HPDE6-E6E7 (cell line): ENCODE data around the gene NINL.
"Not testable (repeated sequence)": the region's sequence is repeated elsewhere in the genome, so short reads cannot be mapped to it uniquely, and the experiment has no call there.

Source experiments
- DNase-seq: peaks from one replicate; pipeline ENCODE4 v3.0.0; 2011; ENCODE audit warnings: missing footprints; ENCODE audit errors: extremely low spot score

The NINL gene

DNA sequence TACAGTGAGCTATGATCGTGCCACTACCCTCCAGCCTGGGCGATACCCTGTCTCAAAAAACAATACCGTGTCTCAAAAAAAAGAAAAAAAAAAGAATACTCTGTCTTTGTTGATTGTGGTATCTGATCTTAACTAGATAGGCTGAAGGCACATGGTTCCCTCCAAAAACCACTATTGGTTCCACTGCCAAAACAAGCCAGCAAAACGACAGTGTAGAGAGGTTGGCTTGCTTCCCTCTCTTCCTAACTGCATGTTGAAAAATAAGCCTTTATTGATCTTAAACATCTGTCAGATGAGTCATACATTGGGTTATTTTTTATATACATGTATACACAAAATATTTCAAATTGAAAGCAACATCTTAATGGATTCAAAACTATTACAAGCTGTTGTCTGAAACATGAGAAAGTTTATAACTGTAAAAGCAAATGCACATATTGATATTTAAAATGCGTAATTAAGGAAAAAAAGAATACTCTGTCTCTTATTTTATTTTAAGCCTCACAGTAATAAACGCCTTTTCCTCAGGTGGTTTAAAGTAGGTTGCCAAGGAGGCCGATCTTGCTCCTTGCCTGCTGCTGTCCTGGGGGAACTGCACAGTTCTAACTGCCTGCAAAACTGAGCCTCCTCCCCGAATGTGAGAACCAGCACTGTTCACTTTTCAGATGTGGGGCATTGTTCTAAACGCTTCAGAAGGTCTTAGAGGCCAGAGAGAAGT is 7.0 kb upstream of the NINL start:
- no peak for DNase-seq

- DNase-seq = not testable (repeated sequence)
Measured at GRCh38 chr20:25590778-25591177, 5.4 kb upstream of the NINL start.

- DNase-seq = no peak
Measured at GRCh38 chr20:25588491-25588890, 3.2 kb upstream of the NINL start.

DNA sequence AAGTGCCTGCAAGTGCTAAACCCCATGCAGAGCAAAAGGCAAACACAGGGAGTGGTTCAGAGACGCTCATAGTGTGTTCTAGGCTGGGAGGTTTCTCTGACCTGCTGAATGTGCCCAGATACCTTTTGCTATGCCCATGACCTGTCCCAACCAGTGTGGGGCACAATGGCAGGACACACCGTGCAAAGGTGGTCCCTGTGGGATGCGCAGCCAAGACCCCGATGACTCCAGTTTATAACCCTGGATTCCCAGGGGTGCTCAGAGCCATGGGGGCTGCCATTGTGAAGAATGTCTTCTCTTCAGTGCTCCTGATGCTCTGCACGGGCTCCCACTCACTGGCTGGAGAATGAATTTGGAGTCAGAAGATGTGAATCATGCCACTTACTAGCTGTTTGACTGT is 2.2 kb upstream of the NINL start:
- no peak for DNase-seq

DNA sequence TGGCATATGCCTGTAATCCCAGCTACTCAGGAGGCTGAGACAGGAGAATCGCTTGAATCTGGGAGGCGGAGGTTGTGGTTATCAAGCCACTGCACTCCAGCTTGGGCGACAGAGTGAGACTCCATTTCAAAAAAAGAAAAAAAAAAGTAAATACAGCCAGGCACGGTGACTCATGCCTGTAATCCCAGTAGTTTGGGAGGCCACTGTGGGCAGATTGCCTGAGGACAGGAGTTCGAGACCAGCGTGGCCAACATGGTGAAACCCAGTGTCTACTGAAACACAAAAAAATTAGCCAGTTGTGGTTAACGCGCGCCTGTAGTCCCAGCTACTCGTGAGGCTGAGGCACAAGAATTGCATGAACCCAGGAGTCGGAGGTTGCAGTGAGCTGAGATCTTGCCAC is 1.5 kb upstream of the NINL start:
- no peak for DNase-seq

GRCh38 chr20:25583607-25584006 is 1.7 kb downstream of the NINL start:
- DNase-seq = not testable (repeated sequence)

DNA sequence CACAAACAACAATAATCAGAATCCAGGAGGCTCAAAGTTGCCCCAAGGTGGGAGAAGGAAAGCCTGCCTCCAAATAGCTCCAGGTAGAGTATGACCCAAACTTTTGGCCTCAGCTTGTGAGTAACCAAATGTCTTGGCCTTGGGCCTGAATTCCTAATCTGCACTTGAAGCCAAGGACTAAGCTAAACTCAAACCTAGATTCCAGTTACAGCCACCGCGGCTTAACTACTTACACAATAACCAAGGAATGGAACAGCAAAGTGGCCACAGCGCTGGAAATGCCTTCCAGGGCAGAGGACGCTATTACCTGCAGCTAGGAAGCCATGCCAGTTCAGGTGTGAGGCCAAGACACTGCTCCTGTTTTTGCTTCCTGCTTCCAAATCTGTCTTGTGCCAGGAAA is 4.6 kb downstream of the NINL start:
- no peak for DNase-seq

- no peak for DNase-seq
Measured at GRCh38 chr20:25579081-25579770, 6.1 kb downstream of the NINL start.

DNA sequence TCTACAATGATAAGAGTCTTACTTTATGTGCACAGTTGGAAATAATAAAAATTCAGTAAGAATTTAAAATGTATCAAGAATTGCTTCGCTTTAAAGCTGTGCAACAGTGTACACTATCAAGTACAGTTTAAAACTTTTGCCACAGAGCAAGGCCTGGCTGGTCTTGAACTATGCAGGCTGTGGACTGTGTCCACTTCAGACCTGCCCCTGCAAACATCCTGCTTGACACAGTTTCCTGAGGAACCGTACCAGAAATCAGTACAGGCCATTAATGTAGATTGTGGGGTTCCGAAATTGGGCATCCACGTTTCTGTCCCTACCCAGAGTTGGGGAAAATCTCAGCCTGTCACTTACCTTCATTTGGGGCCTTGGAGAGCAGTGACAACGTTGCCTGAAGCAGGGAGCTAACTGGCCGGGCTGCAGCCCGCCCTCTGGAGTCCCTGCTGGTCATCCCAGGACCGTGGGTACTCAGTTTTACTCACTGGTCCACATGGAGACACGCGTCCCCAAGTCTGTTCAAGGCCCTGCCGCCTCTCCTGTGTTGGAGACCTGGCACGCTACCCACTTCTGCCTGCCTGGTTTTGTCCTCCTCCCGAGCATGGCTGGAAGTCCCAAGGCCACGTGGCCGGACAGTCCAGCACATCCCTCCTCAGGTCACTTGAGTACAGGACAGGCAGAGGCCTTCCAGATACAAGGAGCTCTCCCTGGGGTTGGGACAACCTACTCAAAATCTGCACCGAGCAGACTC is 8.4 kb downstream of the NINL start:
- no peak for DNase-seq

DNA sequence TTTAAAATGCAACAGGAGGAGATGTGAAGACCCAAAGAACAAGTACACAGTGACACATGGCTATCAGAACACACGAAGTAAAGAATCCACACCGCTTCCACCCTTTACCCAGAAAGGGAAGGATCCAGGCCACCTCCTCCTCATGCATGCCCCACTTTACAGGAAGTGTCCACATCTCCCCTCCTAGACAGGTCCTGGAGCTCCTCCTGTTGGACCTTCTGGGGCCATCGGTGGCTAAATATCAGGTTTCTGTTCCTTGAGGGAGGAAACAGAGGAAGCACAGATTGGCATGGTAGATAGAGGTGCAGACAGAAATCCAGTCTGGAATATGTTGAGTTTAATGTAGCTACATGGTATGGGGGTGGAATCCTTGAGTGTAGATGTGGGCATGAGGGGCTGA is 10.9 kb downstream of the NINL start:
- no peak for DNase-seq

GRCh38 chr20:25573288-25574251 is 11.8 kb downstream of the NINL start:
- DNase-seq = no peak

DNA sequence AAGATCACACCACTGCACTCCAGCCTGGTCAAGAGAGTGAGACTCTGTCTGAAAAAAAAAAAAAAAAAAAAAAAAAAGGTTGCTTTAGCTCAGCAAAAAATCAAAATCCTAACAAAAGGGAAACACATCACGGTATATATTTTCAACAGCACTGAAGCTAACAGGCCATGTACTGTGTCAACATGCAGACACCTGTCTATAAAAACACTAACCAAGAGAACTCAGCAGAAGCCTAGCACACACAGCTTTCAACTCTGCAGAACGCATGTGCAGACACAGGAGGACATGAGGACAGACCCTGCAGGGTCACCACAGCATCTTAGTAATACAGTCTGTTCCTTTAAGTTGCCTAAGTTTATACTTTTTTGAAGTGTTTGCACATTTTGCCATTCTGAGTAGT is 13.5 kb downstream of the NINL start:
- DNase-seq = no peak

- no peak for DNase-seq
Measured at GRCh38 chr20:25571240-25571639, 14.1 kb downstream of the NINL start.

DNA sequence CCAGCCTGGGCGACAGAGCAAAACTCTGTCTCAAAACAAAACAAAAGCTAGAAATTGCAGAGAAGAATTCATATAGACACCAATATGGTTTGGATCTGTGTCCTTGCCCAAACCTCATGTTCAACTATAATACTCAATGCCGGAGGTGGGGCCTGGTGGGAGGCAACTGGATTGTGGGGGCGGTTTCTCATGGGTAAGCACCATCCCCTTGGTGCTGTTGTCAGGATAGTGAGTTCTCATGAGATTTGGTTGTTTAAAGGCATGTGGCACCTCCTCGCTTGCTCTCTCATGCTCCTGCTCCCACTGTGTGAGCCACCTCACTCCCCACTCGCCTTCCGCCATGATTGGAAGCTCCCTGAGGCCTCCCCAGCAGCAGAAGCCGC is 15.2 kb downstream of the NINL start:
- no peak for DNase-seq

GRCh38 chr20:25567286-25567685 is 18.0 kb downstream of the NINL start:
- DNase-seq = no peak

- no peak for DNase-seq
Measured at GRCh38 chr20:25566821-25567220, 18.5 kb downstream of the NINL start.

- no peak for DNase-seq
Measured at GRCh38 chr20:25565578-25566157, 19.7 kb downstream of the NINL start.

- DNase-seq = no peak
Measured at GRCh38 chr20:25563876-25564275, 21.5 kb downstream of the NINL start.

- no peak for DNase-seq
Measured at GRCh38 chr20:25563362-25563761, 22.0 kb downstream of the NINL start.

GRCh38 chr20:25561771-25562170 is 23.6 kb downstream of the NINL start:
- not testable (repeated sequence) for DNase-seq

- DNase-seq = no peak
Measured at GRCh38 chr20:25553819-25554296, 31.5 kb downstream of the NINL start.
